Fibroblast of skin of abdomen (primary cell): ENCODE data around the gene AGBL1. TPM values are rescaled to one million over a fixed set of nuclear protein-coding genes. Genes with fewer than 3 reads are reported as not detected.

Experiments
- DNase-seq: peaks from one replicate; pipeline ENCODE4 v3.0.0-alpha.2; 2013
- polyA plus RNA-seq, 2 experiments: library from polyadenylated mRNA; unstranded; fragments of 120-200 nt; gene quantifications; one replicate each; pipeline ENCODE4 v1.2.1, GENCODE V29; 2013; ENCODE audit not compliant: insufficient read length in 2 of 2

AGBL1 gene
- polyA plus RNA-seq (2013, experiment 1 of 2; ENCODE audit: insufficient read length), result not detected
- 0.06 TPM for polyA plus RNA-seq (2013, experiment 2 of 2; ENCODE audit: insufficient read length)

- DNase-seq, result no peak
Measured at GRCh38 chr15:86079508-86080266, at the start of gene AGBL1. Gene AGBL1 (plus strand): TSS chr15:86079871.

GRCh38 chr15:86034904-86035303, 44.8 kb upstream of the AGBL1 start:
- DNase-seq, result no peak

- DNase-seq, result no peak
Measured at GRCh38 chr15:86036243-86036642, 43.4 kb upstream of the AGBL1 start.

- no peak for DNase-seq
Measured at GRCh38 chr15:86038491-86038890, 41.2 kb upstream of the AGBL1 start.

- no peak for DNase-seq
Measured at GRCh38 chr15:86040356-86041033, 39.2 kb upstream of the AGBL1 start.

GRCh38 chr15:86041399-86041798, 38.3 kb upstream of the AGBL1 start:
- DNase-seq, result no peak

- no peak for DNase-seq
Measured at GRCh38 chr15:86042226-86042625, 37.4 kb upstream of the AGBL1 start.

GRCh38 chr15:86044981-86045380, 34.7 kb upstream of the AGBL1 start:
- DNase-seq, result no peak

GRCh38 chr15:86054338-86054737, 25.3 kb upstream of the AGBL1 start:
- DNase-seq, result no peak

GRCh38 chr15:86055688-86056087, 24.0 kb upstream of the AGBL1 start:
- no peak for DNase-seq

GRCh38 chr15:86059851-86060250, 19.8 kb upstream of the AGBL1 start:
- DNase-seq, result no peak

- DNase-seq, result no peak
Measured at GRCh38 chr15:86060674-86061073, 19.0 kb upstream of the AGBL1 start.

GRCh38 chr15:86061581-86061980, 18.1 kb upstream of the AGBL1 start:
- DNase-seq, result no peak

- DNase-seq, result no peak
Measured at GRCh38 chr15:86062646-86063243, 16.9 kb upstream of the AGBL1 start.

GRCh38 chr15:86063356-86064095, 16.1 kb upstream of the AGBL1 start:
- DNase-seq, result no peak

- DNase-seq, result no peak
Measured at GRCh38 chr15:86064326-86064725, 15.3 kb upstream of the AGBL1 start.

- no peak for DNase-seq
Measured at GRCh38 chr15:86066174-86066834, 13.4 kb upstream of the AGBL1 start.

- no peak for DNase-seq
Measured at GRCh38 chr15:86073281-86073680, 6.4 kb upstream of the AGBL1 start.

- DNase-seq, result no peak
Measured at GRCh38 chr15:86076468-86076867, 3.2 kb upstream of the AGBL1 start.

GRCh38 chr15:86077070-86077469, 2.6 kb upstream of the AGBL1 start:
- DNase-seq, result no peak

GRCh38 chr15:86080302-86080701, 631 bp downstream of the AGBL1 start:
- DNase-seq, result no peak

- DNase-seq, result no peak
Measured at GRCh38 chr15:86082619-86083380, 3.1 kb downstream of the AGBL1 start.
